GM18499 (cell line): ENCODE measurements around the gene EXOC3.
"Not testable (repeated sequence)": the region's sequence is repeated elsewhere in the genome, so short reads cannot be mapped to it uniquely, and the experiment has no call there.

Source experiments
- ATAC-seq: cut with Tn5 transposase; IDR thresholded peaks from one replicate; pipeline ENCODE4 v1.9.1; 2021; ENCODE audit warnings: moderate number of reproducible peaks; ENCODE audit not compliant: insufficient read depth, unreplicated experiment

EXOC3 gene

DNA sequence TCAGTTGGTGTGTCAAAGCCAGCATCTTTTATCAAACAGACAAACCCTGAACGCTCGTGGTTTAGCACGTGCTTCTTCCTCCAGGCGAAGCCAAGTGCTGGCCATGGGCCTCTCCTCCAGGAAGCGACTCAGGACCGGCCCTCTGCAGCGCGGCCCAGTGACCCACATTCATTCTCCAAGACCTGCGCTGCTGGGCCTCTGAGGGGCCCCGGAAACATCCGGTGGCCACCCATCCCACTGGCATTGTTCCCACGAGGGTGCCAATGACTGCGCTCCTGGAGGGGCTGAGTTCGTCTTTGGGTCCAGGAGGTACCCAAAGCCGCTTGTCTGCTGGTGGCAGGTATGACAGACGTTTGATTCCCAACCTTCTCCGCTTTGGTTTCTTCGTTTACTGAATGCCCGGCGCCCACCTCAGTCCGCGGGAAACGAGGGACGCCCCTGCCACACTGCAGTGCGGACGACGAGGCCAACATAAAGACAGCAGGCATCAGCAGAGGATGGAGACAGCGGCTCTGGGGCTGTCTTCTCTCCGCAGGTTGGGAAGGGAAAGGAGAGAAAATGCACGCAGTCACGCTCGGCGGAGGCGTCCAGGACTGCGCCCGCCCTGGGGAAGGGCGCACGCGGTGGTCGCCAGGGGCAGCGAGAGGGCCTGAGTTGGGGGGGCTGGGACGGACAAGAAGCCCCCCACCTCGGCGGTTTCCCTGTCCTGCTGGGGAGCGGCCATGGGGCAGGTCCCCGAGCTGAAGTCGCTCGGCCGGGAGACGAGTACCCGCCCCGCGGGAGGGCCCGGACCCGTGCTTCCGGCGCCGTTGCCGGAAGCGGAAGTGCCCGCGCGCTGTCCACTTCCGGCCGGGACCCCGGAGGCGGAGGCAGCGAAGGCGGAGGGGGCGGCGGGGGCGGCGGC is at the start of gene EXOC3:
Gene EXOC3 (plus strand): TSS at position 842 of the 904 bp plus-strand sequence. CDS start 3,030 bp downstream, outside the sequence.
- ATAC-seq = no peak

GRCh38 chr5:393846-394275 is 49.1 kb upstream of the EXOC3 start:
- ATAC-seq = no peak

GRCh38 chr5:394671-395155 is 48.3 kb upstream of the EXOC3 start:
- ATAC-seq = no peak

DNA sequence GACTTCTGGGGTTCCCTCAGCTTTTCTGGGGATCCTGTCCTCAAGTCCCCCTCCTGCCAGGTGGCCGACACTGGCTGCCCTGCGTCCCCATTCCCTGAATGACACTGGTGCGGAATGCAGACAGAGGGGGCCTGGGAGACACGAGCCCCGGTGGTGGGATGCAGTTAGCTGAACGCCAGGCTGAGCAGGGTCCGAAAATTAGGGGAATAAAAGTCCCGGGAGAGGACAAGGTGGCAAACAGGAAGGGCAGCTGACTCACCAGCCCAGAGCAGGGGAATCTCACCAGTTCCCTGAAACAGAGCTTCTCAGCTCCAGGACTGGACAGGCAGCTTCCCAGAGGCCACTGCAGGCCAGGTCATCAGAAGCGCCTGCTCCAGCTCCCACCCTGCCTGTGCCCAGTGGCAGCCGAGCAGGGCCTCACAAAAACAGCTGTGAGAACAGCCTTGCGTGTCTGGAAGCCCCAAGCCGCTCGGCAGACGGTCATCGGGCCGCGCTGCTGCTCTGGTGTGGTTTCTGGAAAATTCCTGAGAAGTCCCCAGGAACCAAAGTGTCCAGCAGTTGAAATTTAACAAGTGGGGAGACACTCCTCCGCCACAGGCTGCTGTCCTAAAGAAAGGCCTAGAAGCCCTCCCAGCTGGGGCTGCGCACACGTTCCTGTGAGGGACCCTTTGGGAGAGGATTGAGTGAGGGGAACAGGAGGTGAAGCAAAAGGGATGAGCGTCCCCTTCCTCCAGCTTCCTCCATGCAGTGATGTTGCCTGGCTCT is 47.6 kb upstream of the EXOC3 start:
- no peak for ATAC-seq

GRCh38 chr5:395921-396530 is 47.0 kb upstream of the EXOC3 start:
- ATAC-seq = no peak

GRCh38 chr5:396531-396961 is 46.4 kb upstream of the EXOC3 start:
- no peak for ATAC-seq

DNA sequence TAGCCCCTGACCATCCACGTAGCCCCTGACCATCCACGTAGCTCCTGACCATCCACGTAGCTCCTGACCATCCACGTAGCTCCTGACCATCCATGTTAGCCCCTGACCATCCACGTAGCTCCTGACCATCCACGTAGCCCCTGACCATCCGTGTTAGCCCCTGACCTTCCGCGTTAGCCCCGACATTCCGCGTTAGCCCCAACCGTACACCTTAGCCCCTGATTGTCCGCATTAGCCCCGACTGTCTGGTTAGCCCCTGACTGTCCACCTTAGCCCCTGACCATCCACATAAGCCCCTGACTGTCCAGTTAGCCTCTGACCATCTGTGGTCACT is 44.9 kb upstream of the EXOC3 start:
- ATAC-seq = not testable (repeated sequence)

DNA sequence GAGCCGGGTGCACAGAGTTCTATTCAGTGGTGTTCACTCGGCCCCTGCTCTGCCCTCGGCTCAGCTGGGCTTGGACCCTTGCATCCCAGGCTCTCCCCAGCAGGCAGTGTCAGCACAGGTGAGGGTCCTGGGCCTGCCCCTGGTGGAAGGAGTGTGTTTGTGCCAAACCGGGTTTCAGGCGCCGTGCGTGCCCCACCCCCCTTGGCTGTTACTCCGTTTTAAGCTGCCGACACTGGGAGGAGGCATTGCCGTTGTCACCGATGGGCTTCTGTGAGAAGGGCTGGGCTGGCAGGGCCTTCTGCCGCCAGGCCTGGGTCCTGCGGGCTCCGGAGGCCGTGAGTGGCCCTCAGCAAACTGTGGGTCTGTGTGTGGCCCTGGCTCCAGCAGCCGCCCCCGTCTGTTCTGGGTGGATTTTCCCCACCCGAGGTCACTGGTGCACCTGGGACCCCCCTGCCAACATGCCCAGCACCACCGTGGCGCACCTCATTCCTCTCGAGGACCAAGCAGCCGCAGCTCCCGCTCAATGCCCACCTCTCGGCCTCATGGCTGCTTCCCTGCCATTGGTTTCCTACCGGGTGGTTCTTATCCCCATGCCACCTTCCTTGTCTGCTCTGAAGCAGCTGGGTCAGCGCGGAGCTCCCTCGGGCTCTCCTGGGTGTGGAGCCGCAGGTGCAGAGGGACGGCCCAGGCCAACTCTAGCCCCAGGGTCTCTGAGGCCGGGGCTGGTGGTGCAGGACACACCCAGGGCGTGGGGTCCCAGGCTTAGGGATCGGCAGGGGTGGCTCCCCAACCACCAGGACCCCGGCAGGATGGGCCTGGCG is 44.3 kb upstream of the EXOC3 start:
- no peak for ATAC-seq

GRCh38 chr5:399296-400281 is 43.4 kb upstream of the EXOC3 start:
- peak; percentile 36 for ATAC-seq

DNA sequence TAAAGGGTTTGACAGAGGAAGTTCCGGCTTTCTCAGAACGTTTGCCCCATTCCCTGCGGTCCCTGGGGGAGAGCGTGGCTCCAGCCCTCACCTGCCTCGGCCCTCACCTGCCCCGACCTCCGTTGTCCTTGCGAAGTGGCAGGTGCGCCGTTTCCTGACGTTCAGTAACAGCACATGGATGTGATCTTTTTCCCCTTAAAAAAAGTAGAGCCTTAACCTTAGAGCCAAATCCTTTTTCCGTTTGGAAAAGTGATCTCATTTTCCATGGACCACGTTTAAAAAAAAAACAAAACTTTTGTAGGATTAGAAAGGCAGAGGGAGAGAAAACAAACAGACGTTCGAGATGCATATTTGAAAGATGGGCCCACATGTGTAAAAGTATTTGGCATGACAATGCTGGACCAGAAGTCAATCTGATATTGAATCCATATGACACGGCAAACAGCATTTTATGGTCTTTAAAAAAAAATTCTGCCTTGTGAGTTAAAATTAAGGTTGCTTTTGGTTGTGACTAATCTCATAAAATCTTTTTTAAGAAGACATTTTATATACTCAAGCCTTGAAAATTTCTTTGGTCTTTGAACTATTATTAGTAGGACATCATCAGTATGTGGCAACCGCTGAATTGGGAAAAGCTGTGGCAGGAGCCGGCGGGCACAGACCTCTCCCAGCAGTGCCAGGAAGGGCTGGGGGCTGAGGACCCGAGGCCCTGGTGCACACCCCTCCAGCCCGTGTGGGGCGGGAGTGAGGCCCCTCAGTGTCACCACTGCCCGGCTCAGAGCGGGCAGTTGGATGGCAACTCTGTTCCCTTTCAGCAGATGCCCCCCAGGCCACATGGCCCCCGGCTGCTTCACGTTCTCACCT is 42.5 kb upstream of the EXOC3 start:
- ATAC-seq = no peak

DNA sequence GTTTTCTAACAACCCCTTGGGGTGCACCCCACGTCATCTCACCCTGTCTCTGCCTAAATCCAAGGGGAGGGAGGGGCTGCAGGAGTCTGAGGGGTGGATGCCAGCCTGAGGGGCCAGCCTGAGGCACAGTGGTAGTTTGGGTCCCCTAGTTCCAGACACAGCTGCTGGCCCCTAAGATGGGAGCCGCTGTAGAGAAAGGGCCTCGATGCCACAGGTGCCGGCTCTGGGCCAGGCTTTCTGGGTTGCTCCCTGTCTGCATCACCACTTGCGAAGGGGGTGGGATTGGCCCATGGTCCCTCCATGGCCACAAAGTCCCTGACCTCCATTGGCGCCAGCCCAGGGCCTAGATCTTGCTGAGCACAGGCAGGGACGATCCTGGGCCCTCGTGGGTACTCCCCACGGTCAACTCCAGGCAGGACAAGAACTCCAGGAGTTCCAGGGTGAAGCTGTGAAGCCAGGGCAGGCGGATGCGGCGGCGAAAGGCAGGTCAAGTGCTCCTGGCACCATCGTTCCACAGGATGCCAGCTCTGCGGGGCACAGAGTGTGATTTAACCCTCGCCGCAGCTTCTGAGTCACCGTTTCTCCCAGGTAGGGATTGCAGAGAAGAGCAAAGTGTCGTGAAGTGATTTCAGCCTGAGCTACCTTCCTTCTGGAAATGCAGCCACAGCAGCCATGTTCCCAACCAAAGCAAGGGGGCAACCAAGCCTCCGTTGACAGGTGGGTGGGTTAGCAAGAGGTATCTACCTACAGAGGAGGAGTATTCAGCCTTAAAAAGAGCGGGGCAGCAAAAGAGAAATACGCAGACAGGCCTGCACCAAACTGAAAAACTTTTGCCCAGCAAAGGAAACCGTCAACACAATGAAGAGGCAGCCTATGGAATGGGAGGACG is 41.6 kb upstream of the EXOC3 start:
- ATAC-seq = no peak

- not testable (repeated sequence) for ATAC-seq
Observed at GRCh38 chr5:402219-402614, 40.8 kb upstream of the EXOC3 start.

- ATAC-seq = peak; percentile 40
Observed at GRCh38 chr5:402615-403359, 40.2 kb upstream of the EXOC3 start.

DNA sequence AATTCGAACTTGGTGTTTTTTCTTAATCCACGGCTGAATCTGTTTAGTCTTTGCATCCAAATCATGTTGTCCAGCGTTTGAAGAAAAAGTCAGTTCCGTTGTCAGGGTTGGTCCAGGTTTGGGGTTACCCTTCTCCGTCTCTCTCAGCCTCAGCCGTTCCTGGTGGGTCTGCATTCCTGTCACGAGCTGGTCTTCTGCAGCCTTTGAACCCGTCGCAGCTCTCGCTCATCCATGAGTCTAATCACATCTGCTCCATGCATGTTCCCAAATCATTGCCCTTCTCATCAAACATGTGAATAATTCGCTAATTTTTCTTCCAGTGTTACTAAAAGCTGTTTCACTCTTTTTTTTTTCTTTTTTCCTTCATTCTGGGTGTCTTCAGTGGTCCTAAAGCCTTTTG is 39.0 kb upstream of the EXOC3 start:
- no peak for ATAC-seq

DNA sequence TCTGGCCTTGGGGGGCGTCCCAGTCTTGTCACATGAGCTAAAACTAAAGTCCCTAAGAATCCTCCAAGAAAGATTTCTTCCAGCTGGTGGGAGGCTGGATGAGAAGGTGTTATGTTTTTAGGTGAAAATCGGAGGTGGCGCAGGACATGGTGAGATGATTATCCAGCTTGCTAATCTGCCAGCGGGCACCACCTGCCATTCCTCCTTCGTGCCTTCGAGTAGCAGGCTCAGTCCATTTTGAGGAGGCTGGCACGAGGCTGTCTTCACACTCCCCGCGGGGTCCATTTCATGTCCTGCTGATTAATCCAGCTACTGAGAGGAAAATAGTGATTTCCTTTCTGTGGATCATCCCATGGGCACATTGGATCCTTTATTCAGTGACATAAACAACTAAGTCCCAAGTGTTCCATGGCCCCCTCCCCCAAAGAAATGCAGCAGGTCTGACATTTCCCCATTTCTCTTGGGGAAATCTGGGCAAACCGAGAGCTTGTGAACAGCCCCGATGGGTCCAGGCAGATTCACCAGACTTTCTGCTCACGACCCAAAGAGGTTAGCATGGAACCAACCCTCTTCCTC is 38.2 kb upstream of the EXOC3 start:
- no peak for ATAC-seq

- ATAC-seq = no peak
Observed at GRCh38 chr5:405421-405820, 37.6 kb upstream of the EXOC3 start.
